Hematopoietic multipotent progenitor cell treated with erythropoietin and hydrocortisone succinate and interleukin-3 and kit ligand, for 17 days (in vitro differentiated cells): ENCODE measurements around the gene DCXR.
A peak's percentile ranks its signal among the peaks of the same experiment; 100 is the strongest.

Experiments used
- DNase-seq: peaks from one replicate; pipeline ENCODE4 v3.0.0-alpha.2; 2015; ENCODE audit warnings: low spot score

Gene DCXR

GRCh38 chr17:82055023-82055964, 17.8 kb upstream of the DCXR start:
- no peak for DNase-seq

GRCh38 chr17:82054351-82055022, 17.0 kb upstream of the DCXR start:
- no peak for DNase-seq

- no peak for DNase-seq
Measured at GRCh38 chr17:82053556-82054263, 16.2 kb upstream of the DCXR start.

GRCh38 chr17:82053130-82053529, 15.6 kb upstream of the DCXR start:
- no peak for DNase-seq

GRCh38 chr17:82052638-82053059, 15.2 kb upstream of the DCXR start:
- DNase-seq = no peak

- DNase-seq = peak; percentile 68
Measured at GRCh38 chr17:82051776-82052637, 14.5 kb upstream of the DCXR start, which contains the start of the genes GPS1 and RFNG. Gene GPS1, plus strand, starts transcription at chr17:82051898. Its CDS starts 34 bp downstream, at chr17:82051932. Gene RFNG, minus strand, starts transcription at chr17:82051811. Its CDS starts 45 bp downstream, at chr17:82051766.

- no peak for DNase-seq
Measured at GRCh38 chr17:82050761-82051641, 13.5 kb upstream of the DCXR start.

GRCh38 chr17:82050152-82050760, 12.8 kb upstream of the DCXR start:
- DNase-seq = no peak

- no peak for DNase-seq
Measured at GRCh38 chr17:82049521-82049971, 12.0 kb upstream of the DCXR start.

GRCh38 chr17:82049106-82049505, 11.6 kb upstream of the DCXR start:
- DNase-seq = no peak

GRCh38 chr17:82048571-82048971, 11.1 kb upstream of the DCXR start:
- DNase-seq = no peak

GRCh38 chr17:82047914-82048570, 10.5 kb upstream of the DCXR start:
- DNase-seq = no peak

- no peak for DNase-seq
Measured at GRCh38 chr17:82047379-82047778, 9.9 kb upstream of the DCXR start.

- DNase-seq = no peak
Measured at GRCh38 chr17:82046903-82047302, 9.4 kb upstream of the DCXR start.

GRCh38 chr17:82045936-82046484, 8.5 kb upstream of the DCXR start:
- DNase-seq = no peak

- no peak for DNase-seq
Measured at GRCh38 chr17:82043507-82043906, 6.0 kb upstream of the DCXR start.

GRCh38 chr17:82042649-82043048, 5.2 kb upstream of the DCXR start:
- DNase-seq = no peak

- no peak for DNase-seq
Measured at GRCh38 chr17:82041144-82041814, 3.8 kb upstream of the DCXR start.
